Transverse colon (tissue), 4 donors: ENCODE results near the gene L3MBTL4.

ENCODE experiments used
- CTCF ChIP-seq, 5 experiments: fragments of 200-600 bp in 3 of 5; fragments of 450-650 bp in 2 of 5; sonication (generic) in 3 of 5; IDR thresholded peaks; 1 replicate in 2 of 5; 2 replicates in 3 of 5; pipeline ENCODE4 v1.5.1; 2016 to 2017; ENCODE audit warnings: antibody characterized with exemption in 5 of 5, inconsistent platforms in 3 of 5, mild to moderate bottlenecking in 2 of 5, moderate library complexity in 1 of 5
- POLR2A ChIP-seq: fragments of 450-650 bp; IDR thresholded peaks from one replicate; pipeline ENCODE4 v1.6.1; 2016; ENCODE audit warnings: antibody characterized with exemption, mild to moderate bottlenecking, moderate library complexity
- POLR2AphosphoS5 ChIP-seq, 3 donors: sonication (generic); formaldehyde crosslinking; IDR thresholded peaks; one replicate each; pipeline ENCODE4 v1.6.1; 2016; ENCODE audit warnings: antibody characterized with exemption in 3 of 3

DNA sequence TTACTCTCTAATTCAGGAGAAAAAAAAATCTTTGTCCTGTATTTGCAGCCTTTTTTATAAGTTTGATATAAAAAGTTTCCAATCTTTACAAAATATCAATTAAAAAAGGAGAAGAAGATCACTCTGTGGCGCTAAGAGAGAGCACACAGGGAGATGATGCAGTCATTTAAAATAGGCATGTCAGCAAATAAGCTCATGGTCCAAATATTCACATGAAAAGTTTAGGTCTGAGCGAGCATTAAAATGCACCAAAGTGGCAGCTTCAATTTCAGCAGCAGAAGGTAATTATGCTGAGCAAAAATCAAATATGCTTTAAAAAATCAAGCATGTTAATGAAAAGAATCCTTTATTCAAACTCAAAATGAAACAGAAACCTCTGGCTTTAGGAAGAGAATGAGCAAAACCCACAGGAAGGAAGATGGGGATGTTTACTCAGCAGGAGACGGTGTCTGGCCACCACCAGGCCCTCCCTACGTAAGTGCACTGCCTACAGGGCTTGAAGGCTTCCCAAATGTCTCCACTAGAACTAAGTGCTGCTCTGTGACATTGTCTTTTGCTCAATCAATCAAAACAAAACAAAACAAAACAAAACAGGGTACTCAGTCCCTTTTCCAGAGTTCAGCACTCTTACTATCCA lies 120.4 kb downstream of the L3MBTL4 start:
- no peak for TF ChIP-seq POLR2A
- no peak for TF ChIP-seq POLR2AphosphoS5 (IDR thresholded peaks at IDR 0.05)
- no peak for TF ChIP-seq CTCF (IDR thresholded peaks at IDR 0.05)
